HG03097 (cell line): ENCODE data around the gene RSPO4.

ENCODE experiments used
- ATAC-seq: cut with Tn5 transposase; IDR thresholded peaks from one replicate; pipeline ENCODE4 v1.9.1; 2021; ENCODE audit not compliant: unreplicated experiment, low FRiP score

Gene RSPO4

GRCh38 chr20:945841-946240 is 56.3 kb downstream of the RSPO4 start:
- ATAC-seq, result no peak

GRCh38 chr20:944774-945410 is 57.2 kb downstream of the RSPO4 start:
- no peak for ATAC-seq

GRCh38 chr20:944148-944547 is 58.0 kb downstream of the RSPO4 start:
- no peak for ATAC-seq

- ATAC-seq, result no peak
Observed at GRCh38 chr20:942611-943010, 59.5 kb downstream of the RSPO4 start.

- ATAC-seq, result no peak
Observed at GRCh38 chr20:940926-941325, 61.2 kb downstream of the RSPO4 start.

- ATAC-seq, result no peak
Observed at GRCh38 chr20:939606-940005, 62.5 kb downstream of the RSPO4 start.

GRCh38 chr20:934186-934840 is 67.8 kb downstream of the RSPO4 start:
- ATAC-seq, result no peak

GRCh38 chr20:933029-933428 is 69.1 kb downstream of the RSPO4 start:
- ATAC-seq, result no peak

GRCh38 chr20:931401-931800 is 70.7 kb downstream of the RSPO4 start:
- ATAC-seq, result no peak

GRCh38 chr20:926670-927069 is 75.4 kb downstream of the RSPO4 start:
- no peak for ATAC-seq

GRCh38 chr20:925516-925915 is 76.6 kb downstream of the RSPO4 start:
- ATAC-seq, result no peak

GRCh38 chr20:924639-925038 is 77.5 kb downstream of the RSPO4 start:
- no peak for ATAC-seq

GRCh38 chr20:922781-923180 is 79.3 kb downstream of the RSPO4 start:
- no peak for ATAC-seq

GRCh38 chr20:921068-921467 is 81.0 kb downstream of the RSPO4 start:
- ATAC-seq, result no peak

GRCh38 chr20:920311-920710 is 81.8 kb downstream of the RSPO4 start:
- ATAC-seq, result no peak

GRCh38 chr20:919491-919916 is 82.6 kb downstream of the RSPO4 start:
- no peak for ATAC-seq

- no peak for ATAC-seq
Observed at GRCh38 chr20:917416-917815, 84.7 kb downstream of the RSPO4 start.

GRCh38 chr20:916825-917224 is 85.3 kb downstream of the RSPO4 start:
- no peak for ATAC-seq

GRCh38 chr20:916125-916799 is 85.8 kb downstream of the RSPO4 start, which contains the start of gene ANGPT4:
Gene ANGPT4 (minus strand): TSS chr20:916334. CDS start chr20:916214, 120 bp downstream.
- ATAC-seq, result no peak

GRCh38 chr20:914727-915498 is 87.2 kb downstream of the RSPO4 start:
- ATAC-seq, result no peak

GRCh38 chr20:913306-913849 is 88.7 kb downstream of the RSPO4 start:
- no peak for ATAC-seq
